ENCODE results near the gene MAX. TPM values are rescaled to one million over a fixed set of nuclear protein-coding genes. Genes with fewer than 3 reads are reported as not detected.

The MAX gene
- total and polyA plus RNA-seq, 2 of the 8 experiments (the other 6 are each of a cell fraction or from before 2014, with no cell fraction given): 36.9 to 65.1 TPM

GRCh38 chr14:65141523-65141922 lies 39.2 kb upstream of the MAX start (continued):
- TF ChIP-seq CHD7 (IDR thresholded peaks at IDR 0.05; ENCODE audit: insufficient replicate concordance, low read length): no peak
- no peak for TF ChIP-seq JUN (IDR thresholded peaks at IDR 0.05; ENCODE audit: low read depth, low read length)
- TF ChIP-seq USF2 (IDR thresholded peaks at IDR 0.05; ENCODE audit: low read length): no peak
- TF ChIP-seq POLR2AphosphoS5 (IDR thresholded peaks at IDR 0.05; ENCODE audit: low read depth, low read length): no peak
- TF ChIP-seq CEBPB (IDR thresholded peaks at IDR 0.05; ENCODE audit: low read depth, low read length): no peak
- no peak for TF ChIP-seq CTCF (IDR thresholded peaks at IDR 0.05; ENCODE audit: control extremely low read depth in 1 of 3, insufficient read depth in 1 of 3, low read depth in 1 of 3, low read length in 3 of 3)
